MG63 (cell line): ENCODE measurements around the gene ZNF385B. TPM values are rescaled to one million over a fixed set of nuclear protein-coding genes. Genes with fewer than 3 reads are reported as not detected.
A peak's percentile ranks its signal among the peaks of the same experiment; 100 is the strongest.
"Not testable (repeated sequence)": the region's sequence is repeated elsewhere in the genome, so short reads cannot be mapped to it uniquely, and the experiment has no call there.

Source experiments
- DNase-seq: peaks from one replicate; pipeline ENCODE4 v3.0.0-alpha.2; 2020
- H3K27me3 ChIP-seq: fragments of 250-450 bp; sonication (Bioruptor Pico); 2 replicates; pipeline ENCODE4 v1.5.1; 2020; ENCODE audit warnings: mild to moderate bottlenecking, moderate library complexity
- H3K36me3 ChIP-seq: fragments of 250-450 bp; sonication (Bioruptor Pico); 2 replicates; pipeline ENCODE4 v1.5.1; 2020; ENCODE audit warnings: mild to moderate bottlenecking, moderate library complexity
- H3K4me3 ChIP-seq: fragments of 250-450 bp; sonication (Bioruptor Pico); 2 replicates; pipeline ENCODE4 v1.5.1; 2020; ENCODE audit warnings: mild to moderate bottlenecking, moderate library complexity
- H3K9me3 ChIP-seq: fragments of 250-450 bp; sonication (Bioruptor Pico); 2 replicates; pipeline ENCODE4 v1.5.1; 2020; ENCODE audit warnings: mild to moderate bottlenecking, moderate library complexity
- total RNA-seq: library from RNA; depleted of rRNA; stranded (reverse); fragments of >200 nt; shearing (Covaris generic); gene quantifications from 2 replicates; pipeline ENCODE4 v1.2.3, GENCODE V29; 2014; ENCODE audit warnings: low replicate concordance; rRNA removed

ZNF385B gene
- total RNA-seq: not detected in 2 replicates

- H3K9me3 ChIP-seq: no peaks in the 10 kb centered on the region
- H3K27me3 ChIP-seq: peaks cover 31% of the 10 kb centered on the region
- peak; percentile 25 for DNase-seq
- H3K4me3 ChIP-seq: peak within 1 kb of the TSS; percentile 47
- no peaks in the 10 kb centered on the region for H3K36me3 ChIP-seq
These were observed at the start of gene ZNF385B for GRCh38 chr2:179861416-179862067. Gene ZNF385B (minus strand): TSS chr2:179861612.

GRCh38 chr2:179910735-179911113 lies 49.3 kb upstream of the ZNF385B start:
- Histone ChIP-seq H3K36me3 (no peaks in the 10 kb centered on the region), H3K9me3 (no peaks in the 10 kb centered on the region), H3K27me3 (0 out of 2 replicates have a peak, but pooled peaks cover 4% of the 10 kb centered on the region), H3K4me3 (no peak overlapping the region)
- DNase-seq: no peak

- Histone ChIP-seq H3K36me3 (no peaks in the 10 kb centered on the region), H3K27me3 (0 out of 2 replicates have a peak, but pooled peaks cover 4% of the 10 kb centered on the region), H3K9me3 (no peaks in the 10 kb centered on the region), H3K4me3 (no peak overlapping the region)
- no peak for DNase-seq
These were observed 48.7 kb upstream of the ZNF385B start for GRCh38 chr2:179909845-179910734.

- peak; percentile 25 for DNase-seq
- H3K9me3 ChIP-seq: no peaks in the 10 kb centered on the region
- no peak overlapping the region for H3K4me3 ChIP-seq
- H3K27me3 ChIP-seq: no peaks in the 10 kb centered on the region
- no peaks in the 10 kb centered on the region for H3K36me3 ChIP-seq
These were observed 39.2 kb upstream of the ZNF385B start for GRCh38 chr2:179900655-179901054.

- no peaks in the 10 kb centered on the region for H3K36me3 ChIP-seq
- DNase-seq: no peak
- no peaks in the 10 kb centered on the region for H3K27me3 ChIP-seq
- H3K9me3 ChIP-seq: no peaks in the 10 kb centered on the region
- no peak overlapping the region for H3K4me3 ChIP-seq
These were observed 38.3 kb upstream of the ZNF385B start for GRCh38 chr2:179899666-179900065.

- Histone ChIP-seq H3K36me3 (no peaks in the 10 kb centered on the region), H3K27me3 (no peaks in the 10 kb centered on the region), H3K9me3 (no peaks in the 10 kb centered on the region), H3K4me3 (no peak overlapping the region)
- DNase-seq: no peak
These were observed 37.5 kb upstream of the ZNF385B start for GRCh38 chr2:179898873-179899272.

GRCh38 chr2:179893616-179894015 lies 32.2 kb upstream of the ZNF385B start:
- H3K4me3 ChIP-seq: no peak overlapping the region
- no peaks in the 10 kb centered on the region for H3K27me3 ChIP-seq
- DNase-seq: no peak
- H3K9me3 ChIP-seq: no peaks in the 10 kb centered on the region
- H3K36me3 ChIP-seq: no peaks in the 10 kb centered on the region

GRCh38 chr2:179891237-179891636 lies 29.8 kb upstream of the ZNF385B start:
- Histone ChIP-seq H3K27me3 (no peaks in the 10 kb centered on the region), H3K36me3 (no peaks in the 10 kb centered on the region), H3K9me3 (no peaks in the 10 kb centered on the region), H3K4me3 (no peak overlapping the region)
- no peak for DNase-seq

- Histone ChIP-seq H3K4me3 (no peak overlapping the region), H3K9me3 (no peaks in the 10 kb centered on the region), H3K27me3 (no peaks in the 10 kb centered on the region), H3K36me3 (no peaks in the 10 kb centered on the region)
- no peak for DNase-seq
These were observed 29.3 kb upstream of the ZNF385B start for GRCh38 chr2:179890666-179891065.

GRCh38 chr2:179888642-179889041 lies 27.2 kb upstream of the ZNF385B start:
- not testable (repeated sequence) for H3K36me3 ChIP-seq, DNase-seq, H3K9me3 ChIP-seq, H3K27me3 ChIP-seq, H3K4me3 ChIP-seq

GRCh38 chr2:179884193-179884592 lies 22.8 kb upstream of the ZNF385B start:
- H3K4me3 ChIP-seq: no peak overlapping the region
- no peaks in the 10 kb centered on the region for H3K27me3 ChIP-seq
- no peaks in the 10 kb centered on the region for H3K9me3 ChIP-seq
- DNase-seq: no peak
- H3K36me3 ChIP-seq: no peaks in the 10 kb centered on the region

- no peak for DNase-seq
- Histone ChIP-seq H3K9me3 (no peaks in the 10 kb centered on the region), H3K27me3 (no peaks in the 10 kb centered on the region), H3K4me3 (no peak overlapping the region), H3K36me3 (no peaks in the 10 kb centered on the region)
These were observed 21.7 kb upstream of the ZNF385B start for GRCh38 chr2:179882851-179883806.

- Histone ChIP-seq H3K9me3 (no peaks in the 10 kb centered on the region), H3K4me3 (no peak overlapping the region), H3K27me3 (no peaks in the 10 kb centered on the region), H3K36me3 (no peaks in the 10 kb centered on the region)
- DNase-seq: no peak
These were observed 16.4 kb upstream of the ZNF385B start for GRCh38 chr2:179877601-179878364.

- Histone ChIP-seq H3K27me3 (peaks cover 2% of the 10 kb centered on the region; the same call in 1 of the 2 replicates), H3K36me3 (no peaks in the 10 kb centered on the region), H3K4me3 (no peak overlapping the region), H3K9me3 (no peaks in the 10 kb centered on the region)
- DNase-seq: no peak
These were observed 14.9 kb upstream of the ZNF385B start for GRCh38 chr2:179876266-179876665.

- no peak for DNase-seq
- no peak overlapping the region for H3K4me3 ChIP-seq
- H3K36me3 ChIP-seq: no peaks in the 10 kb centered on the region
- peaks cover 2% of the 10 kb centered on the region; the same call in 1 of the 2 replicates for H3K27me3 ChIP-seq
- H3K9me3 ChIP-seq: no peaks in the 10 kb centered on the region
These were observed 14.5 kb upstream of the ZNF385B start for GRCh38 chr2:179875864-179876263.

GRCh38 chr2:179862898-179863458 lies 1.6 kb upstream of the ZNF385B start:
- Histone ChIP-seq H3K36me3 (no peaks in the 10 kb centered on the region), H3K27me3 (peaks cover 29% of the 10 kb centered on the region)

More at GRCh38 chr2:179862898-179863458, 1.6 kb upstream of the ZNF385B start:
- no peaks in the 10 kb centered on the region for H3K9me3 ChIP-seq
- H3K4me3 ChIP-seq: no peak overlapping the region
- no peak for DNase-seq
